ENCODE data around the gene PACRG.

PACRG gene

DNA sequence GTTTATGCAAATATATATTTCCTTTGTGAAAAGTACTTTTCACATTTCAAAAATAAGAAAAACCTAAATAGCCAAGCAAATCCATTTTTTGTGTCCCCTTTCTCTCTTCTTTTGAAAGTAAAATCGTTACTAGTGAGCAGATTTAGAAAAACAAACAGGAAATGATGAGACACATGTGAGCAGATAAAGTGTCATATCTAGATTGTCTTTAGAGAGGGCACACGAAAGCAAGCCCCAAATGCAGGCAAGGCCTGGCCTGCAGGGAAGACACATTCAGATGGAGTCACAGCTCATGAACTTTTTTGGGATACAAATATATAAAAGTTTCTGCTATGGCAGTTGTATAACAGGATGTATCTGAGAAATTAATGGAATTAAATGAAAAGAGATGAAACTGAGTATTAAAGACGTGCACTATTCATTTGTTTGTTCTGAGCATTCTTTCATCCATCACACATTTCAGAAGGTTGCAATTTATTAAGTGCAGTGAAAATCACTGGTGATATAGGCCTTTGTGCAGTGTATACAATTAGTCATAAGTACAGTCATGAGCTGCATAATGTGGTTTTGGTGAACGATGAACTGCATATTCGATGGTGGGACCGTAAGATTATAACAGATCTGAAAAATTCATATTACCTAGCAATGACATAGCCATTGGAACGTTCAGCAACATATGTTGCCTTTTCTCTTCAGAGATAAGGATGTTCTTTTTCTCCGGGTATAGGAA is 101.4 kb downstream of the PACRG start:
- TF ChIP-seq, protein P1, sequence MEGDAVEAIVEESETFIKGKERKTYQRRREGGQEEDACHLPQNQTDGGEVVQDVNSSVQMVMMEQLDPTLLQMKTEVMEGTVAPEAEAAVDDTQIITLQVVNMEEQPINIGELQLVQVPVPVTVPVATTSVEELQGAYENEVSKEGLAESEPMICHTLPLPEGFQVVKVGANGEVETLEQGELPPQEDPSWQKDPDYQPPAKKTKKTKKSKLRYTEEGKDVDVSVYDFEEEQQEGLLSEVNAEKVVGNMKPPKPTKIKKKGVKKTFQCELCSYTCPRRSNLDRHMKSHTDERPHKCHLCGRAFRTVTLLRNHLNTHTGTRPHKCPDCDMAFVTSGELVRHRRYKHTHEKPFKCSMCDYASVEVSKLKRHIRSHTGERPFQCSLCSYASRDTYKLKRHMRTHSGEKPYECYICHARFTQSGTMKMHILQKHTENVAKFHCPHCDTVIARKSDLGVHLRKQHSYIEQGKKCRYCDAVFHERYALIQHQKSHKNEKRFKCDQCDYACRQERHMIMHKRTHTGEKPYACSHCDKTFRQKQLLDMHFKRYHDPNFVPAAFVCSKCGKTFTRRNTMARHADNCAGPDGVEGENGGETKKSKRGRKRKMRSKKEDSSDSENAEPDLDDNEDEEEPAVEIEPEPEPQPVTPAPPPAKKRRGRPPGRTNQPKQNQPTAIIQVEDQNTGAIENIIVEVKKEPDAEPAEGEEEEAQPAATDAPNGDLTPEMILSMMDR (IDR thresholded peaks at IDR 0.05; ENCODE audit: poor library complexity, severe bottlenecking) = no peak
- Histone ChIP-seq H3K27ac (ENCODE audit: poor library complexity, severe bottlenecking) (no peak overlapping the region), H3K27me3 (ENCODE audit: insufficient read depth, poor library complexity, severe bottlenecking) (no peaks in the 10 kb centered on the region), H3K36me3 (ENCODE audit: low read depth) (no peaks in the 10 kb centered on the region), H3K9me3 (ENCODE audit: severe bottlenecking) (peaks cover 2% of the 10 kb centered on the region), H3K4me1 (ENCODE audit: insufficient read depth, poor library complexity, severe bottlenecking) (no peaks in the 10 kb centered on the region), H3K4me3 (ENCODE audit: severe bottlenecking) (no peak overlapping the region)
- ATAC-seq (ENCODE audit: low read depth) = no peak
- no peak for DNase-seq (ENCODE audit: low spot score)

DNA sequence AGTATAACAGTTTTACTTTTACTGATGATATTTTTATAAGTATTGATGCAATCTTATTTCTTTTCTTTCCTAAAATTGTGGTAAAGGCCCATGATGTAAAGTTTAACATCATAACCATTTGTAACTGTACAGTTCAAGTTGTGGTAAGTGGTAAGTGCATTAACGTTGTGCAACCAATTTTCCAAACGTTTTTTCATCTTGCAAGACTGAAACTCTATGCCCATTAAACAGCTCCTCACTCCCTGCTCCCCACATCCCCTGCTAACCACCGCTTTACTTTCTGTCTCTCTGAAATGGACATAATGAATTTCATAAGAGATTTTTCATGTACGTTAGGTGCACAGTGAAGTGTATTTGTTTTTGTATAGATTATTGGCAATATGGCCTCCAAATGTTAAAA is 106.0 kb downstream of the PACRG start:
- Histone ChIP-seq H3K27ac (ENCODE audit: poor library complexity, severe bottlenecking) (no peak overlapping the region), H3K4me1 (ENCODE audit: insufficient read depth, poor library complexity, severe bottlenecking) (no peaks in the 10 kb centered on the region), H3K4me3 (ENCODE audit: severe bottlenecking) (no peak overlapping the region), H3K27me3 (ENCODE audit: insufficient read depth, poor library complexity, severe bottlenecking) (no peaks in the 10 kb centered on the region), H3K9me3 (ENCODE audit: severe bottlenecking) (no peaks in the 10 kb centered on the region), H3K36me3 (ENCODE audit: low read depth) (no peaks in the 10 kb centered on the region)
- no peak for DNase-seq (ENCODE audit: low spot score)
- TF ChIP-seq, protein P1 (IDR thresholded peaks at IDR 0.05; ENCODE audit: poor library complexity, severe bottlenecking) = no peak
- ATAC-seq (ENCODE audit: low read depth) = no peak

DNA sequence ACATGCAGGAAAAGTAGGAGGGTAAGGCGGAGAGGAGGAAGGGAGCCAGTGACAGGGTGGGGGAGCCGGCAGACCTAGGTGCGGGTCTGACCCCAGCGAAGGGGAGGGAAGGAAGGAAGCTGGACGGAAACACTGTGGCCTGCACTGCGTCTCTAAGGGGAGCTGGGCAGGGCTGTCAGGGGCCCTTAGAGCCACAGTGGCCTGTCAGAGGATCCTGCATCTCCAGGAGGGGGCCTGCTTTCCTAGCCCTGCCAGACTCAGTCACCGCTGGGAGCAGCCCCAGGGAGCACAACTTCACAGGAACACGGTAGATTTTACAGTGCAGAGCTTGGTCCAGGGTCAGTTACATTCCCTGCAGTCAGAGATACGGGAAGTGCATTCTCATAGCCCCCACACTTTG is 118.2 kb downstream of the PACRG start:
- H3K36me3 ChIP-seq (ENCODE audit: low read depth) = no peaks in the 10 kb centered on the region
- H3K27me3 ChIP-seq (ENCODE audit: insufficient read depth, poor library complexity, severe bottlenecking) = no peaks in the 10 kb centered on the region
- no peak overlapping the region for H3K27ac ChIP-seq (ENCODE audit: poor library complexity, severe bottlenecking)
- H3K4me1 ChIP-seq (ENCODE audit: insufficient read depth, poor library complexity, severe bottlenecking) = no peaks in the 10 kb centered on the region
- H3K9me3 ChIP-seq (ENCODE audit: severe bottlenecking) = no peaks in the 10 kb centered on the region
- ATAC-seq (ENCODE audit: low read depth) = no peak
- no peak overlapping the region for H3K4me3 ChIP-seq (ENCODE audit: severe bottlenecking)
- DNase-seq (ENCODE audit: low spot score) = no peak
- TF ChIP-seq, protein P1 (IDR thresholded peaks at IDR 0.05; ENCODE audit: poor library complexity, severe bottlenecking) = no peak

DNA sequence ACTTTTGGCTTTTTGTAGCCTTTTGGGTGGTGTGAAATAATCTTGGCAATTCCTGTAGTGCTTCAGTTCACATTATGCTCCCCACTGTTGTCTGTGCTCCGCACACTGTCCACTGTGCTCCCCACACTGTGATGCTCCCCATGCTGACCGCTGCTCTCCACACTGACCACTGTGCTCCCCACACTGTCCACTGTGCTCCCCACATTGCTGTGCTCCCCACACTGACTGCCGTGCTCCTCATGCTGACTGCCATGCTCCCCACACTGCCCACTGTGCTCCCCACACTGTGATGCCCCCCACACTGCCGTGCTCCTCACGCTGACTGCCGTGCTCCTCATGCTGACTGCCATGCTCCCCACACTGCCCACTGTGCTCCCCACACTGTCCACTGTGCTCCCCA is 118.9 kb downstream of the PACRG start:
- no peaks in the 10 kb centered on the region for H3K4me1 ChIP-seq (ENCODE audit: insufficient read depth, poor library complexity, severe bottlenecking)
- no peaks in the 10 kb centered on the region for H3K36me3 ChIP-seq (ENCODE audit: low read depth)
- H3K4me3 ChIP-seq (ENCODE audit: severe bottlenecking) = no peak overlapping the region
- ATAC-seq (ENCODE audit: low read depth) (no peak), DNase-seq (ENCODE audit: low spot score) (no peak)
- H3K27me3 ChIP-seq (ENCODE audit: insufficient read depth, poor library complexity, severe bottlenecking) = no peaks in the 10 kb centered on the region
- H3K27ac ChIP-seq (ENCODE audit: poor library complexity, severe bottlenecking) = no peak overlapping the region
- TF ChIP-seq, protein P1 (IDR thresholded peaks at IDR 0.05; ENCODE audit: poor library complexity, severe bottlenecking) = no peak
- no peaks in the 10 kb centered on the region for H3K9me3 ChIP-seq (ENCODE audit: severe bottlenecking)

DNA sequence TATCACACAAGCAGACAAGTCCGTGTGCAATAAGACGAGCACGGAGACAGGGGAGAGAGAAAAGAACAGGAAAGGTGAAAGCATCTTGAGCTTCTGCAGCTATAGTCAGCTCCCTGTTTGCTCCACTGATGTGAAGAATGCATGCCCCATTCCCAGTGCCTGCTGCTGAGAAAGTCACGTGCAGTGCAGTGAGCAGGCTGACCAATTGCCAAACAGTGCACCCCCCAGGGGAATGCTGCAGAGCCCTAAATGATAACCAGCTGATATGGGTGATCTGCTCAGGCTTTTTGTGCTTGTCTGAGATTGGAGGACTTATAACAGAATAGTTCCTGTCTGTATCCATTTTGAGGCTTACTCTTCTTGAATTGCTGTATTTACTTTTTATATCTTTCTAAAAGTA is 121.5 kb downstream of the PACRG start:
- Histone ChIP-seq H3K4me3 (ENCODE audit: severe bottlenecking) (no peak overlapping the region), H3K9me3 (ENCODE audit: severe bottlenecking) (no peaks in the 10 kb centered on the region), H3K36me3 (ENCODE audit: low read depth) (no peaks in the 10 kb centered on the region), H3K27me3 (ENCODE audit: insufficient read depth, poor library complexity, severe bottlenecking) (no peaks in the 10 kb centered on the region), H3K4me1 (ENCODE audit: insufficient read depth, poor library complexity, severe bottlenecking) (no peaks in the 10 kb centered on the region), H3K27ac (ENCODE audit: poor library complexity, severe bottlenecking) (no peak overlapping the region)
- ATAC-seq (ENCODE audit: low read depth) (no peak), DNase-seq (ENCODE audit: low spot score) (no peak)
- TF ChIP-seq, protein P1 (IDR thresholded peaks at IDR 0.05; ENCODE audit: poor library complexity, severe bottlenecking) = no peak
